A673 (cell line): ENCODE results near the gene ATP13A1. TPM values are rescaled to one million over a fixed set of nuclear protein-coding genes. Genes with fewer than 3 reads are reported as not detected.
"Not testable (repeated sequence)": the region's sequence is repeated elsewhere in the genome, so short reads cannot be mapped to it uniquely, and the experiment has no call there.

Experiments
- BruUV-seq: library from RNA; stranded (reverse); fragments of 400-500 nt; replicated peaks from 2 replicates; lab custom pipeline; 2021; lab: Mats Ljungman, UMichigan
- CTCF ChIA-PET: fragments of 300-600 bp; sonication (Branson Sonifier 250); formaldehyde crosslinking; loops from one replicate; lab custom pipeline; 2022; ENCODE audit warnings: antibody characterized with exemption; lab: Charles Lee
- POLR2A ChIA-PET: fragments of 300-600 bp; sonication (Branson Sonifier 250); formaldehyde crosslinking; loops from one replicate; lab custom pipeline; 2022; ENCODE audit warnings: antibody characterized with exemption; ENCODE audit not compliant: low non-redundant PET; lab: Charles Lee
- DNase-seq: peaks from one replicate; pipeline ENCODE4 v3.0.0-alpha.2; 2015; ENCODE audit warnings: low spot score
- H3K27ac ChIP-seq: fragments of 200-600 bp; sonication (generic); 2 replicates; pipeline ENCODE4 v1.5.1; 2016; ENCODE audit warnings: mixed run types, low read depth, mild to moderate bottlenecking, mixed read lengths, antibody characterized with exemption, low read length; ENCODE audit not compliant: poor library complexity, severe bottlenecking
- H3K27me3 ChIP-seq: fragments of 200-600 bp; sonication (generic); replicated peaks from 2 replicates; pipeline ENCODE4 v1.6.1; 2017; ENCODE audit warnings: mixed run types, low read depth, mild to moderate bottlenecking, mixed read lengths, antibody characterized with exemption, low read length; ENCODE audit not compliant: insufficient read depth, poor library complexity
- H3K36me3 ChIP-seq: fragments of 200-600 bp; sonication (generic); 2 replicates; pipeline ENCODE4 v1.6.1; 2016; ENCODE audit warnings: mixed run types, mild to moderate bottlenecking, mixed read lengths, antibody characterized with exemption, low read length; ENCODE audit not compliant: insufficient read depth, poor library complexity, severe bottlenecking
- H3K4me1 ChIP-seq: fragments of 200-600 bp; sonication (generic); 2 replicates; pipeline ENCODE4 v1.6.1; 2017; ENCODE audit warnings: mixed run types, mild to moderate bottlenecking, mixed read lengths, antibody characterized with exemption, low read length; ENCODE audit not compliant: insufficient read depth, poor library complexity, severe bottlenecking
- H3K4me3 ChIP-seq: fragments of 200-600 bp; sonication (generic); 2 replicates; pipeline ENCODE4 v1.5.1; 2016; ENCODE audit warnings: low read depth, mixed run types, mild to moderate bottlenecking, mixed read lengths, low read length; ENCODE audit not compliant: poor library complexity, severe bottlenecking
- H3K9me3 ChIP-seq: fragments of 200-600 bp; sonication (generic); 2 replicates; pipeline ENCODE4 v1.6.1; 2016; ENCODE audit warnings: mixed run types, low read depth, mild to moderate bottlenecking, mixed read lengths, antibody characterized with exemption, low read length; ENCODE audit not compliant: poor library complexity, severe bottlenecking
- EZH2 ChIP-seq: fragments of 200-600 bp; sonication (generic); IDR thresholded peaks from 2 replicates; pipeline ENCODE4 v1.6.1; 2017; ENCODE audit warnings: borderline replicate concordance, low read depth, mild to moderate bottlenecking, mixed read lengths, antibody characterized with exemption, low read length; ENCODE audit not compliant: poor library complexity, severe bottlenecking
- intact Hi-C: fragments of 100-400 bp; cut with micrococcal nuclease; formaldehyde crosslinking; loops from one replicate; pipeline ENCODE4 v1.10.0; 2022; ENCODE audit not compliant: unreplicated experiment
- total RNA-seq: library from RNA; stranded (reverse); gene quantifications from 2 replicates; pipeline ENCODE4 v1.2.3, GENCODE V29; 2021
- TF ChIP-seq, protein P1 (sequence below): fragments of 300-800, 200-600 bp; sonication (generic); conservative IDR thresholded peaks from 2 replicates; pipeline ENCODE4 v1.5.1; 2017; ENCODE audit warnings: low read depth, mild to moderate bottlenecking, antibody characterized with exemption, low read length, moderate library complexity, mixed read lengths

The ATP13A1 gene
- total RNA-seq, 1 experiment from 2014 or later, result 94.4 TPM

DNA sequence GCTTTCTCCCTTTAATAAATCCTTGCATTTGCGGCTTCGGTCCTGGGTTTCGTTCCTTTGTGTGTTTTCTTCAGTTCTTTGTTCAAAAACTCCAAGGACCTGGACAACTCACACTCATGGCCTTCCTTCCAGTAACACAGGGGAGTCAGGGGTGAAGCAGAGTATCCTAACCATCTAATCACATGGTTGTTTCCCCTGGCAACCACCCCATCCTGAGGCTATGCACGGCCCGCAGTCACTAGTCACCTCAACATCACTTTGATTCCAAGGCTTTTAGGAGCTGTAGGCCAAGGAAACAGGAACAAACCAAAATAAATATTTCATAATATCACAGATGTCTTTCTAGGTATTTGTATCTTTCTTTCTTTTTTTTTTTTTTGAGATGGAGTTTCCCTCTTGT, 34.1 kb upstream of the ATP13A1 start:
- TF ChIP-seq, protein P1, sequence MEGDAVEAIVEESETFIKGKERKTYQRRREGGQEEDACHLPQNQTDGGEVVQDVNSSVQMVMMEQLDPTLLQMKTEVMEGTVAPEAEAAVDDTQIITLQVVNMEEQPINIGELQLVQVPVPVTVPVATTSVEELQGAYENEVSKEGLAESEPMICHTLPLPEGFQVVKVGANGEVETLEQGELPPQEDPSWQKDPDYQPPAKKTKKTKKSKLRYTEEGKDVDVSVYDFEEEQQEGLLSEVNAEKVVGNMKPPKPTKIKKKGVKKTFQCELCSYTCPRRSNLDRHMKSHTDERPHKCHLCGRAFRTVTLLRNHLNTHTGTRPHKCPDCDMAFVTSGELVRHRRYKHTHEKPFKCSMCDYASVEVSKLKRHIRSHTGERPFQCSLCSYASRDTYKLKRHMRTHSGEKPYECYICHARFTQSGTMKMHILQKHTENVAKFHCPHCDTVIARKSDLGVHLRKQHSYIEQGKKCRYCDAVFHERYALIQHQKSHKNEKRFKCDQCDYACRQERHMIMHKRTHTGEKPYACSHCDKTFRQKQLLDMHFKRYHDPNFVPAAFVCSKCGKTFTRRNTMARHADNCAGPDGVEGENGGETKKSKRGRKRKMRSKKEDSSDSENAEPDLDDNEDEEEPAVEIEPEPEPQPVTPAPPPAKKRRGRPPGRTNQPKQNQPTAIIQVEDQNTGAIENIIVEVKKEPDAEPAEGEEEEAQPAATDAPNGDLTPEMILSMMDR, result no peak
- no peak for TF ChIP-seq EZH2
- CTCF ChIA-PET, result no interaction called here
- DNase-seq, result no peak
- Histone ChIP-seq H3K9me3 (no peaks in the 10 kb centered on the region), H3K27me3 (no peaks in the 10 kb centered on the region), H3K4me3 (no peak overlapping the region), H3K4me1 (no peaks in the 10 kb centered on the region), H3K36me3 (no peaks in the 10 kb centered on the region), H3K27ac (no peak overlapping the region)
- POLR2A ChIA-PET, result no interaction called here
- intact Hi-C loops, result no loop called here
- no TSS peak for BruUV-seq

DNA sequence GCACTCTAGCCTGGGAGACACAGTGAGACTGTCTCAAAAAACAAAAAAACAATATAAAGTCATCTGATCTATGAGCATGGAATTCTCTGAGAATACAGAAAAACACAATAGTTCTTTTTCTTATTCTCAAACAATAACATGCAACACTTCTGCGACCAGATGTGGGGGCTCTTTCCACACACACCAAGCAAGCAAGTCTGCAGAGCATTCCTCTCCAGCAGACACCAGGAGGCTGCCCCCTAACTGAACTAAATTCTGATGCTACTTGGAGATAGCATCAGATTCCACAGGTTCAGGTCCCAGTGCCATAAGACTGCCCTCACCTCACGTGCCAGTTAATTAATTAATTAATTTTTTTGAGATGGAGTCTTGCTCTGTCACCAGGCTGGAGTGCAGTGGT, 32.9 kb upstream of the ATP13A1 start:
- TF ChIP-seq EZH2, result no peak
- TF ChIP-seq, protein P1, result no peak
- POLR2A ChIA-PET, result no interaction called here
- BruUV-seq, result no TSS peak
- CTCF ChIA-PET, result no interaction called here
- DNase-seq, result no peak
- Histone ChIP-seq H3K27me3 (no peaks in the 10 kb centered on the region), H3K36me3 (no peaks in the 10 kb centered on the region), H3K4me1 (no peaks in the 10 kb centered on the region), H3K9me3 (no peaks in the 10 kb centered on the region), H3K4me3 (no peak overlapping the region), H3K27ac (no peak overlapping the region)
- intact Hi-C loops, result no loop called here

DNA sequence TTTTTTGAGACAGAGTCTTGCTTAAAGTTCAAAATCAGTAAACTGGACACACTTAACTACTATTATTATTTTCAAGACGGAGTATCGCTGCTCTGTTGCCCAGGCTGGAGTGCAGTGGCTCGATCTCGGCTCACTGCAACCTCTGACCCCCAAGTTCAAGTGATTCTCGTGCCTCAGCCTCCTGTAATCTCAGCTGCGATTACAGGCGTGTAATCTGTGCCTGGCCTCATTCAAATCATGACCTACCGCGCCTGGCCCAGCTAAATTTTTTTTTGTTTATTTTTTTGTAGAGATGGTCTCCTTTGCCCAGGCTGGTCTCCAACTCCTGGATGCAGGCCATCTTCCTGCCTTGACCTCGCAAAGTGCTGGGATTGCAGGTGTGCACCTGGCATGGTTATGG, 28.2 kb upstream of the ATP13A1 start:
- Histone ChIP-seq H3K27ac (no peak overlapping the region), H3K4me3 (no peak overlapping the region), H3K9me3 (no peaks in the 10 kb centered on the region), H3K27me3 (no peaks in the 10 kb centered on the region), H3K36me3 (no peaks in the 10 kb centered on the region), H3K4me1 (no peaks in the 10 kb centered on the region)
- ChIA-PET CTCF (no interaction called here), POLR2A (no interaction called here)
- no peak for DNase-seq
- BruUV-seq, result no TSS peak
- intact Hi-C loops, result no loop called here
- TF ChIP-seq, protein P1, result no peak
- TF ChIP-seq EZH2, result no peak

DNA sequence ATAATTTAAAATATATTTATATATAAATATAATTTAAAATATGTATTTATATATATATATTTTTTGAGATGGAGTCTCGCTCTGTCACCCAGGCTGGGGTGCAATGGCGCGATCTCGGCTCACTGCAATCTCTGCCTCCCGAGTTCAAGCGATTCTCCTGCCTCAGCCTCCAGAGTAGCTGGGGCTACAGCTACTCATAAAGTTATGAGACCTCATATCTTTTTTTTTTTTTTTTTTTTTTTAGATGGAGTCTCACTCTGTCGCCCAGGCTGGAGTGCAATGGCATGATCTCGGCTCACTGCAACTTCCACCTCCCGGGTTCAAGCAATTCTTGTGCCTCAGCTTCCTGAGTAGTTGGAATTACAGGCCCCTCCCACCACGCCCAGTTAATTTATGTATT, 25.5 kb upstream of the ATP13A1 start:
- intact Hi-C loops, result not testable (repeated sequence)

More for the DNA sequence above, 25.5 kb upstream of the ATP13A1 start:
- H3K27ac ChIP-seq, POLR2A ChIA-PET, H3K4me1 ChIP-seq, H3K27me3 ChIP-seq, BruUV-seq, CTCF ChIA-PET, DNase-seq, H3K36me3 ChIP-seq, H3K4me3 ChIP-seq, H3K9me3 ChIP-seq: not testable (repeated sequence)
